ENCODE results near the gene CABYR.

CABYR gene, protein sequence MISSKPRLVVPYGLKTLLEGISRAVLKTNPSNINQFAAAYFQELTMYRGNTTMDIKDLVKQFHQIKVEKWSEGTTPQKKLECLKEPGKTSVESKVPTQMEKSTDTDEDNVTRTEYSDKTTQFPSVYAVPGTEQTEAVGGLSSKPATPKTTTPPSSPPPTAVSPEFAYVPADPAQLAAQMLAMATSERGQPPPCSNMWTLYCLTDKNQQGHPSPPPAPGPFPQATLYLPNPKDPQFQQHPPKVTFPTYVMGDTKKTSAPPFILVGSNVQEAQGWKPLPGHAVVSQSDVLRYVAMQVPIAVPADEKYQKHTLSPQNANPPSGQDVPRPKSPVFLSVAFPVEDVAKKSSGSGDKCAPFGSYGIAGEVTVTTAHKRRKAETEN

DNA sequence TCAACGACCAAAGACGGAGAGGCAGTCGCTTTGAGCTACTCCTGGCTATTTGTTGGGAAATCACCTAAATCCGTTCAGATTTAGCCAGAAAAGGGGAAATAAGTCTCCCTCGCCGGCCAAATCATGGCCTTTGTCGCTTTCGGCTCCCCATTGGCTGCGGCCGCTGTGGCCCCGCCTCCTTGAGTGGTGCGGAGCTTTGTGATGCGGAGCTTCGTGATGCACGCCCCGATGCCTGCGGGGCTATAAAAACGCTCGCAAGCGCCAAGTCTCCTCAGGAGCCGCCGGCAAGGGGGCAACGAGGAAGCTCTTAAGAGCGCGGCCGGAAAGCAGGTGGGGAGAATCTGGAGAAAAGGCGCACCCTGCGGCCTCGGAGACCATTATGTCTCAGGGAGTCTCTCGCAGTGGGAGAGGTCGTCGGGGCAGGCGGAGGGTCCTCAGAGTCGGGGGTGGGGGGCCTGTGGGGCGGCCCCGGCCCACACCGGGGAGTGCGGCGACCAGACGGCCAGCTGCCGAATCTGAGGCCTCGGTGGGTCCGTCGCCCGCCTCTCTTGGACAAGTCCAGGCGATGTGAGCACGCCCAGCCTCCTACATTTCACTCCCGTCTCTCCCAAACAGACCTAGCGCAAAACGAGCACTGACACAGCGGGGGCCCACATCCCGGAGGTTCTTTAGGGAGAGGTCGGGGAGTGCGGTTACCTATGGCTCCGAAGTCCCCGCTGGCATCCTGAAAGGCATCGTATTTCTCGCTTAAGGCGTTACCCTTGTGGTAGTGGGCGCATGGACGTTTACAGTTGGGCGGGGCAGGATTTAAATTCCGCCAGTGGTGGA, at the start of gene CABYR:
TSS of gene CABYR (plus strand) at position 274 of the 828 bp plus-strand sequence. CDS start 4,053 bp downstream, outside the sequence.
- DNase-seq (ENCODE audit: extremely low read depth in 1 of 2, low read depth in 1 of 2): peak; percentile 53 to 59

DNA sequence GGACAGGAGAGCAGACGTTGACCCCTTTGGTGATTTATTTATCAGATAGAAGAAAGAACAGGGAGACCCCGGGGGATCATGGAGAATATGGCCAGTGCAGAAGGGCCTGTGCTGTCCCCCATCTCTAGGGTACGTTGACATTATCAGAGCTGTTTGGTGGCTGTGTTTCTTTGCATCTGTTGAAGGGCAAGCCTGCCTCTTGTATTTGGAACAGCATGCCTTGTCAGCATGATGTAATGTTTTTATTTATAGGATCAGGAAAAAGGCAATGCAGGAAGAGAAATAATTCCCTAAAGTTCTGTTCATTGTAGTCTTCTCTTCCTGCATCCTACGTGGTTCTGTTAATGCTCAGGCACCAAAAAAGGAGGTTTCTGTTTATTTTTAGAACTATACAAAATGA, 49.8 kb upstream of the CABYR start:
- no peak for DNase-seq (ENCODE audit: extremely low read depth in 1 of 2, low read depth in 1 of 2)

DNA sequence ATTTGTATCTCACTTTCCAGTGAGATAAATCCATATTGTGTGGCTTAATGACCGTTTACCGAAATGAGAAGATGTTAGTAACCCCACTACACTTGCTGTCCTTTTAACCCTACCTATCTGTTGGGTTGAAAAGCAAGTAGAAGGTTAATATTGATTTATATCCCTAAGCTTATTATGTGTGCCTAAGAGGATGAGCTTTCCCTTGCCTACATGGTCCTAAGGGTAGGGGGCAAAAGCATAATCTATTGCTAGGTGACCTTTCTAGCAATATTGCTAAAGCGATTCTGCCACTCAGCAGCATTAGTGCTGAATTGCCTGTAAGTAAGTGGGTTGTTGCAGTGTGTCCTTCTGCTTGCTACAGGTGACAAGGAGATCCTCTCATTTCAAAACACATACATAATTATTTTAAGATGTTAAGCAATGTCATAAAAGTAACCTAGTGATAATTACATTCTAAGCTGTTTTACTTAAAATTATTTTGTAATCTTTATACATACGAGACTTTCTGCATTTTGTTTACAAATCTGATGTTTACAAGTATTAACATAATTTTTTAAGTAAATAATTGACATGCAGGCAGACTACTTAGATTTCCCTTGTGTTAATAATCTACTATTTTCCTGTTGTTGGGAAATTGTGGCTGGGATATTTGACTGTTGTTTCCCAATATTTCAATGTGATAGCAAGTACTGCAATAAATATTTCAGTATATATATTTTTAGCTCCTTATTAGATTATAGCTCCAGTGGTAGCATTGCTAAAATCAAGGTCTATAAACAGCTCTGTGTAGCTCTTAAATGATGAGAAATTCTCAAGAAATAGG, 49.1 kb upstream of the CABYR start:
- DNase-seq (ENCODE audit: extremely low read depth in 1 of 2, low read depth in 1 of 2): no peak

DNA sequence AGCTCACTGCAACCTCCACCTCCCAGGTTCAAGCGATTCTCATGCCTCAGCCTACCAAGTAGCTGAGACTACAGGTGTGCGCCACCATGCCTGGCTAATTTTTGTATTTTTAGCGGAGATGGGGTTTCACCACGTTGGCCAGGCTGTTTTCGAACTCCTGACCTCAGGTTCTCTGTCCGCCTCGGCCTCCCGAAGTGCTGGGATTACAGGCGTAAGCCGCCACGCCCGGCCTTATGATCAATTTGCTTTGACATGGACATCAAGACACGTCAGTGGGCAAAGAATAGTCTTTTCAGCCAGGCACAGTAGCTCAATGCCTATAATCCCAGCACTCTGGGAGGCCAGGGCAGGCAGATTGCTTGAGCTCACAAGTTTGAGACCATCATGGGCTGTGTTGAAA, 48.0 kb upstream of the CABYR start:
- DNase-seq (ENCODE audit: extremely low read depth in 1 of 2, low read depth in 1 of 2): no peak

DNA sequence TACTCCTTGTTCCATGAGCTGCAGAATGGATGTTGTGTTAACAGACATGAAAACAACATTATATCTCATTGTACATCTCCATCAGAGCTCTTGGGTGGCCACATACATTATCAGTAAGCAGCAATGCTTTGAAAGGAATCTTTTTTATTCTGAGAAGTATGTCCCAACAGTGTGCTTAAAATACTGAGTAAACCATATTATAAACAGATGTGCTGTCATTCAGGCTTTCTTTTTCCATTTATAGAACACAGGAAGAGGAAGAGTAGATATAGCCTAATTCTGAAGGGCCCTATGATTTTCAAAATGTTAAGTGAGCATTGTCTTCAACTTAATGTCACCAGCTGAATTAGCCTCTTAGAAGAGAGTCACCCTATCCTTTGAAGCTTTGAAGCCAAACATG, 44.3 kb upstream of the CABYR start:
- DNase-seq (ENCODE audit: extremely low read depth in 1 of 2, low read depth in 1 of 2): no peak

DNA sequence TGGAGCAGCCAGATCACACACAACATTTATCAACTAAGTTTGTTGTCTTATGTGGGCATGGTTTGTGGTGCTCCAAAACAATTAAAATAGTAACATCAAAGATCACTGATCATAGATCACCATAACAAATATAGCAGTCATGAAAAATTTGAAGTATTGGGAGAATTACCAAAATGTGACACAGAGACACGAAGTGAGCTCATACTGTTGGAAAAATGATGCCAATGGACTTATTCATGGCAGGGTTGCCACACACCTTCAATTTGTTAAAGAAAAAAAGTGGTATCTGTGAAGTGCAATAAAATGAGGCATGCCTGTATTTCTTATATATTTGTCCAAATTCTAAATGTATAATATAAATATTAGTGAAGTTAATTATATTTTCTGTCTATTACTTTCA, 42.9 kb upstream of the CABYR start:
- DNase-seq (ENCODE audit: extremely low read depth in 1 of 2, low read depth in 1 of 2): no peak

DNA sequence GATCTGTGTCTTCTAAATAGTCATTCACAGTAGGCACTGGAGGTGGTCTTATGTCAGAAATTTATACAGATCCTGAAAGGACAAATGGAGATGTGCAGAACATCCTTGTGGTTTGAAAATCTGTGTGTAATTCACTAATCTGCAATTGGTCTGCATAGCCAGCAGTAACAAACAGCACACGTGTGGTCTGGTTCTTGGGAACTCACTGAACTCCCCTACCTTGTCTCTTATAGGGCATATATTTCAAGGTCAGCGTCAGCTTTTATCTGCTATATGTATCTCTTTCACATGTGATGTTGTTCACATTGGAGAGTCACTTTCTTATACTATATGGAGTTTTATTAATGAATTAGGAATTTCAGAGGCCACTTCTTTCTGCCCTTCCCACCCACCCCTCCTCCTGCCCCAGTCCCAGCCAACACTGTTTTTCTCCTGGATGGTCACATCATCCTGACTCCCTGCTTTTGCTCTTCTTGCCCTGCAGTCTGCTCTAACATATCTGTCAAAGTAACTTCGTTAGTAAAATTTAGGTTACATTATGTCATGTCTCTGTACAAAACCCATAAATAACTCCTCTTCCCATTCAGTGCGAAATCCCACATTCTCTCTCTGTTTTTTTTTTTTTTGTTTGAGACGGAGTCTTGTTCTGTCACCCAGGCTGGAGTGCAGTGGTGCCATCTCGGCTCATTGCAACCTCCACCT, 35.4 kb upstream of the CABYR start:
- no peak for DNase-seq (ENCODE audit: extremely low read depth in 1 of 2, low read depth in 1 of 2)

DNA sequence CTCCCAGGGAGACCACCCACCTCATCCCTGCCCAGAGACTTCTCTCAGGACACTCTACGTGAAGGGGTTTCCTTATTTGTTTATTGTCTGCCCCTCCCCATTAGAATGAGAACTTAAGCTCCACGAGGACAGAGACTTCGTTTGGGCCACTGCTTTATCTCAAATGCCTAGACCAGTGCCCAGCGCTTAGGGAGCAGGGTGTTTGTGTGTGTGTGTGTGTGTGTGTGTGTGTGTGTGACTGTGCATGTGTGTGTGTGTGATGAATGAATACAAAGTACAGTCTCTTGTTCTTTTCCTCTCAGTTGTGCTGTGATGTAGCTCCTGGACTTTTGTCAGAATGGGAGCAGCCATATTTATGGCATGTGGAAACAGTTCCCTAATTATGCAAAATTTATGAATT, 34.4 kb upstream of the CABYR start:
- no peak for DNase-seq (ENCODE audit: extremely low read depth in 1 of 2, low read depth in 1 of 2)

DNA sequence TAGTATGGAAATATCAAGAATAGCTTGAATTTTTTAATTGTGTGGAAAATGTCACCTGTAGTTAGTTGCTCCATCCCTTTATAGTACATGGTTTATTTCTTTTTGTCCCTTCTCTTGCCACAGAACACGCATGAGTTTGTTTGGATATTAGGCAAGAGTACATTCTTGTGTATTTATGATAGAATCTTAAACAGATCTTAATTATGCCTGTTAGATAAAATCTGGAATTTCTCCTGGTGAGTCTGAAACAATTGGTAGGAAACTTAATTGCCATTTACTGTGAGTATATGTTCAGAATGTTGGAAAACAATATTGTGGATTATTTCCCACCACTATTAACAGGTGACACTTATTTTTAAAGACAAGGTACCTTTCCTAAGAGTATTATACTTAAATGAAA, 30.2 kb upstream of the CABYR start:
- no peak for DNase-seq (ENCODE audit: extremely low read depth in 1 of 2, low read depth in 1 of 2)

DNA sequence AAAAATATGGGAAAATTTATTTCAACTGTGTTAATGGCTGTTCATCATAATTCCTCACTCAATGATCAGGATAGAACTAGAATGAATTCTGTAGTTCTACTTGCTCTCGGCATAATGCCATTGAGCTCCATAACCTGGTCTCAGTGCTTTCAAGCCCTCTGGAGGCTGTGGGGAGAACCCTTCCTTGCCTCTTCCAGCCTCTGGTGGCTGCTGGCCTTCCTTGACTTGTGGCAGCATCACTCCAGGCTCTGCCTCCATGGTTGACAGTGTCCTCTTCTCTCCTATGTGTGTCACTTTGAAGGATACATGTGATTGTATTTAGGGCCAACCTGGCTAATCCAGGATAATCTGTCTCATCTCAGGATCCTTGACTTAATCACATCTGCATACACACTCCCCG, 26.9 kb upstream of the CABYR start:
- no peak for DNase-seq (ENCODE audit: extremely low read depth in 1 of 2, low read depth in 1 of 2)

DNA sequence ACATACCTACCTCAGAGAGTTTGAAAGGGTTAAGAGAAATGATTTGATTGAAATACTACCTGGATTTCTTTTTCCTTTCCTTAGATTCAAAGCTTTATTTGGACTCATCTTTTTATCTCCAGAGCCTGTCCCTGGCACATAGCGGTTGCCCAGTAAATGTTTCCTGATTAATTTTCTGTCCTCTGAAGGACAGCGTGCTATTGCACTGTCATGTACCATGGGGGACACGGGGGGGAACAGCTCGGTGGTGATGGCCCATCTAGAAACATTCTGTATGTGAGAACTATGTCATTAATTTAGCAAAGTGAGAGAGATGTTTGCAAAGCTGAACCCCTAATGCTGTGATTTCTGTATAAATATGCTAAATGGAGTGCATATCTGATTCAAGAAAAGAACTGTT, 26.4 kb upstream of the CABYR start:
- no peak for DNase-seq (ENCODE audit: extremely low read depth in 1 of 2, low read depth in 1 of 2)

DNA sequence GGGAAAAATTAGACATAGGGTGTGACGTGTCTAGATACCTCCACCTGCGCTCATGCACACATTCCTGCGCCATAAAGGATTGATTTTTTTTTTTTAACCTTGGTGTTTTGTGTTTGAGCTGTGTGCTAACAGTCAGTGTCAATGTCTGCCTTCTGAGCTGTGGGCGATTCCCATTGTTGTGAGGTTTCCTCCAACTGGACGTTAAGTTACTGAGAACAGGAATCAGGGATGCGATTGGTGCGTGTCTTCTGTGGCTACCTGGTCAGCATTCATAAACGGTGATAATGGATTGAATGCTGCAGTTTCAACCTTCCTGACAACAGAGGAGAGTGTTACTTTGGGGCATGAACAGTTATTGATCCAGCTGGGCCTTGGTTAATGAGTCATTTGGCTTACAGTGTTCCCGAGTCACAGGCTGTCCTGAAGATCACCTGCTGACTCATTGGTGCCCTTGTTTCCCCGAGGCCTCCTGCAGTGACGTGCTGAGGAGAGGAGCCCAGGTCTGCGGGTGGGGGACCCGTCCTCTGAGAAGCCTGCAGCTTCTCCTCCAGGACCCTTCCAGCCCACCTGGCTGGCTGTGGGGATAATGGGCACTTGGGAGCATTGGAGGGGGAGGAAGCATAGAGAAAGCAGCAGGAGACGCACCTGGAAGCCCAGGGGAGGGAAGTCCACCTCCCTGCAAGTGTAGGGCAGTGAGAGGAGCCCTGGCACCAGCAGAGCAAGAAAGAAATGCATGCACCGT, 25.8 kb upstream of the CABYR start:
- no peak for DNase-seq (ENCODE audit: extremely low read depth in 1 of 2, low read depth in 1 of 2)

DNA sequence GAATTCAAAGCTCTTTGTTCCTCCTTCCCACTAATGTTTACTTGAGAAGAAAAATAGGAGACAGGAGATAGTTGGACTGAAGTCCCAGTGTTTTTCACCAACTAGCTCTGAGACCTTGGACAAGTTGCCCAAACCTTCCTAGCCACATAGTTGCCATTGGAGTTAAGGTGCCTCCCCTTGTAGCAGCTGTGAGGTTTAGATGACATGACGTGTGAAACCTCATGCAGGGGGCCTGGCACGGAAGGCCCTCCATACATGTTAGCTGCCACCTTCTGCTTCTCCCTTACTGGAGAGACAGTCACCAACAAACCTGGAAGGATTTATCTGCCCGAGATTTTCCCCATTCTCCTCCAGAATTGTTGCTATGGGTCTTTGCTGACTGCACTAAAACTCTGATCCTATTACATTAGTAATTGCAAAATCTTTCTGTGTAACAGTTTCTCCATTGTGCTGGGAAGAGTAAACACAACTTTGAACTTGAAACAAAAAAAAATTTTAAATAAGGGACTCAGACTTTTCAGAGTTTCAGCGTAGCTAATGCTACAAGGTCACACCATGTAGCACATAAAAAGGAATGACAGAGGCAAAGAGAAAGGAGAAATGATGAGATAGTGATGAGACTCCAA, 23.8 kb upstream of the CABYR start:
- DNase-seq (ENCODE audit: extremely low read depth in 1 of 2, low read depth in 1 of 2): no peak

DNA sequence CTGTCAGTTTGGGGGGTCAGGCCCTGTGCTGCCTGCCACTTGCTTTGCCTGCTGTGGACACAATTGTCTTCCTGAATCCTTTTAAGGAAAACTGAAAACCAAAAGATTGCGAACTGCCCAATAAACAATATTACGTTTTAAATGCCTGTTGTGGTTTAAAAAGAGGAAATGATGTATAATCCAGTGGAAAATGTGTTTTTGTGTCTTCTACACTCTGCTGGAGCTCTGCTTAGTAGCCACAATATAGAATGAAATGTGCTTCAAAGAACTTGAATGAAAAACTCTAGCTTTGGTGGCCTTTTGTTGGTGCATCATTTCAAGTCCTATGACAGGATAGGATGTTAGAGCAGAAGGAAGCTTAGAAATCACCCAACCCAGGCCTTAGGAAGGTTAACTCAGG, 23.2 kb upstream of the CABYR start:
- DNase-seq (ENCODE audit: extremely low read depth in 1 of 2, low read depth in 1 of 2): no peak

DNA sequence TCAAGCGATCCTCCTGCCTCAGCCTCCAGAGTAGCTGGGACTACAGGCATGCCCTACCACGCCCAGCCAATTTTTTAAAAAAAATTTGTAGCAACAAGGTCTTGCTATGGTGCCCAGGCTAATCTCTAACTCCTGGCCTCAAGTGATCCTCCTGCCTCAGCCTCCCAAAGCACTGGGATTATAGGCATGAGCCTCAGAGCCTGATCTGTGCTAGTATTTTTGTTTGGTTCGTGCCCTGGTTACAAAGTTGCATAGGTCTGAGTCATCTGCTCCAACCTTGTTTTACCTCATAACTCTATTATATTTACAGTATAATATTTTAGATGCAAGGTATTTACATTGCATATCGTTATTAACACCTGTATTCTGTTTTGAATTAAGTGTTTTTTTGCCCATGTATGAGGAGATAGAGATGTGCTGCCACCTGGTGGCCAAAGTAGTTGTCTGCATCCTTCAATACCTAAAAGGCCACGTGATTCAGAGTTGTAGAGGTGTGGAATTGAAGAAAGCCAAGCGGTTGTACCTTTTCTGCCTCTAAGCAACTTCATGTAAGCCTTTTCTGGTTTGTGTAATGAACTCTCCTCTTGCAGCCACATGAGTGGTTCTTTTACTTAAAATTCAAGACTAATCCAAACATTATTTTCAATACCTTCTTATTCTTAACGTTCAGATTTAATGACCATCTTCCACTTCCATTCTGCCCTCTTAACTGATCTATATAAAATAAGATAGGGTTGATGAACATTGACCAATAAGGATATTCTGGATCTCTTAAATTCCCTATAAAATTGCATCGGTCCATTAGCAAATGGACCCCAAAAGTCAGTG, 19.9 kb upstream of the CABYR start:
- DNase-seq (ENCODE audit: extremely low read depth in 1 of 2, low read depth in 1 of 2): peak; percentile 46 to 64

DNA sequence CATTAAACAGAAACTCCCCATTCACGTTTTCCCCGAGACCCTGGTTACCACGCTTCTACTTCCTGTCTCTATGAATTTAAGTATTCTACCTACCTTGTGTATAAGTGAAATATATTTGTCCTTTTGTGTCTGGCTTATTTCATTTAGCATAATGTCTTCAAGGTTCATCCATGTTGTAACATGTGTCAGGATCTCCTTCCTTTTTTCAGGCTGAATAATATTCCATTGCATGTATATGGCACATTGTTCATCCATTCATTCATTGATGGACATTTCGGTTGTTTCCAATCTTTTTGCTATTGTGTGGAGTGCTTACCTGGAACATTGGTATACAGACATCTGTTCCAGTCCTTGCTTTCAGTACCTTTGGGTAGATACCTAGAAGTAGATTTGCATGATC, 18.2 kb upstream of the CABYR start:
- no peak for DNase-seq (ENCODE audit: extremely low read depth in 1 of 2, low read depth in 1 of 2)

DNA sequence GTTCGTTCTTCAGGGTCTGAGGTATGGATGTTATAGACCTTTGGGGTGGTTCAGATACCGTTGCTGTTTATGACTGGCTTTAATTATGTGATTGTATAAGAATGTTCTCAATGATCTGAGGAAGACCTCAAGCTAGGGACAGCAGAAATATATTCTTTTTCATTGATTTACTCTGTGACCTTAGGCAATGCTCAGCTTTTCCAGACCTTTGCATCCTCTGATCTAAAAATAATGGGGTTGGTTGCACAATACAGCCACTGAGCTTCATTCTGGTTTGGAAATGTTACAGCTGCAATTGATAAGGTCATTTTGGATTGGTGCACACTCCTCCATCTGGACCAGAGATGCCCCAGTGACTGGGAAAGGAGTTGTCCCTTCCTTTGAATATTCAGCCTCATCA, 17.2 kb upstream of the CABYR start:
- no peak for DNase-seq (ENCODE audit: extremely low read depth in 1 of 2, low read depth in 1 of 2)

DNA sequence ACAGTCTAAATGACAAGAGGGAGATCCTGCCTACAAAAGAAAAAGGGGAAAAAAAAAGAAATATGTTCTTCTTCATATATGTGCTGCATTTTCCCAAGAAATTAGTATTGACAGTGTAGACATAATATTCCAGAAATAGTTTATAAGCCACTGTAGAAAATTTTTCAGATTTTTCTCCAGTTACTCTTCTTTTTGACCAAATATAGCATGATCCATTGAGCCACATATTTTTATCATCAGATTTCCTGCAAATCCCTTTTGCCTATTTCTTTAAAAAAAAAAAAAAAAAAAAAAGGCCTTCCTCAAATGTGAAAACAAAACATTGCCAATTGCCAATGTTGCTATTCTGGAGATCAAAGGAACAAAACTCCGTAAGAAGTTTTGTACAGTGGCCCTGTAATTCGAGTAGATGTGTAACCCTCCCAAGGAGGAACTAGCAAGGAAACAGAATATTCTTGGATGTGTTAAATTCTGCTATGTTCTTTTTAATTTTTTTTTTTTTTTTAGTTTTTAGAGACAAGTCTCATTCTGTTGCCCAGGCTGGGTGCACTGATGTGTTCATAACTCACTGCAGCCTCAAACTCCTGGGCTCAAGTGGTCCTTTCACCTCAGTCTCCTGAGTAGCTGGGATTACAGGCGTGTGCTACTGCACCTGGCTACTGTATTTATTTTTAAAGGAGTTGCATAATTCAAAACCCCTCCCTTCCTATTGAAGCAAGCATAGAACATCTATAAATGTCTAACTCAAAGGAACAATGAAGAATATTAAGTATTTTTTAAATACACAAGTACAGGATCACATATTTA, 12.5 kb upstream of the CABYR start:
- DNase-seq (ENCODE audit: extremely low read depth in 1 of 2, low read depth in 1 of 2): no peak

Measured in activated CD8-positive, alpha-beta memory T cell treated with anti-CD3 and anti-CD28 coated beads for 1 hour (primary cell).